IPS-18c (cell line): ENCODE data around the gene DHH.
"Not testable (repeated sequence)": the region's sequence is repeated elsewhere in the genome, so short reads cannot be mapped to it uniquely, and the experiment has no call there.

Experiments
- H3K4me3 ChIP-seq: 2 replicates; pipeline ENCODE4 v1.7.0; 2013; ENCODE audit warnings: low read depth, mild to moderate bottlenecking, low read length, moderate library complexity; ENCODE audit not compliant: insufficient read depth
- H3K9me3 ChIP-seq: one replicate; pipeline ENCODE4 v1.6.1; 2013; ENCODE audit warnings: mild to moderate bottlenecking, low read length, moderate library complexity; ENCODE audit not compliant: control insufficient read depth, insufficient read depth

DHH gene

DNA sequence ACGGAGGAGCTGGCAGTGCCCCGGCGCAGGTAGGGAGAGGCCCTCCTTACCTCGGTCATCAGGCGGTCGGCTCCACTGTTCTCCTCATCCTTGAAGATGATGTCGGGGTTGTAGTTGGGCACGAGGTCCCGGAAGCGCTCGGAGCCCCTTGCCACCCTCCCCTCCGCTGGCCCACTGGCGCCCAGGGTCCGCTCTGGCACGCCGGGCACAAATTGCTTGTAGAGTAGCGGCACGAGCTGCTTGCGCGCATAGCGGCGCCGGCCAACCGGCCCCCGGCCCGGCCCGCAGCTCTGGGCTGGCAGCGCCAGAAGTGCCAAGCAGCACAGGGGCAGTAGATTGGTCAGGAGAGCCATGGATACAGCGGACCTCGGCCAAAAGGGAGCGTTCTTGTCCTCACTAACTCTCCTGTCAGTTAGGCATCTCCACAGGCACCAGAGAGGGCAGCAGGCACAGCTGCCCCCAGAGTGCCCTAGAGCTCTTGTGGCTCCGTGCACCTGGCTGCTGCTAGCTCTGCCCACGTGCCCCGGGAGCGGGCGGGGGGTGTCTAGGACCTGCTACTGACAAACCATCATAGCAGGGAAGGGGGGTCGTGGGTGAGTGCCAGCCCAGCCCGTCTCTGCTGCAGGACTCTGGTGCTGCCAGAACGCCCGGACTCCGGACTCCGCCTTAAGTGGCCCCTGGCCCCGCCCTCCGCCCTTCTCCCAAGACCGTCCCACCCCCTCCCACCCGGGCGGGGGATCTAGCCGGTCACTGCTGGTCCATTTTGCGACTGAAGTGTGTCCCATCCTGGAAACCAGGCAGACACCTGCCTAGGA is at the start of gene DHH:
TSS of gene DHH (minus strand) at position 642 of the 815 bp plus-strand sequence. CDS start at position 353, 289 bp downstream.
- Histone ChIP-seq H3K4me3 (peak within 1 kb of the TSS; percentile 38), H3K9me3 (peaks cover 5% of the 10 kb centered on the region)

DNA sequence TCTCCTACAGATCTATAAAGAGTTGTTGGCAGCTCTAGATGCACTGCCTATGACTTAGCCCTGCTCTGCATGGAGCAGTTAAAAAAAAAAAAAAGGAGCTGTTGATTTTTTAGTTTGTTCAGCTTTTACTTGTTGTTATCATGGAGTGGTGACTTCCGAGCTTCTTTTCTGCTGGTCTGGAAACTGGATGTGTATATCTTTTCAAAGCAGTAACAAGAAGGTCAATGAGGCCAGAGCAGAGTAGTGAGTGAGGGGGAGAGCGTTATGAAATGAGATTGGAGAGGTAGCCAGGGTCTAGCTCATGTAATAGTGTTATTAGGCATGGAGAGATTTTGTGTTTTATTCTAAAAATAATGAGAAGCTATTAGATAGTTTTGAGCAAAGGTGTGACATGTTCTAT is 49.8 kb upstream of the DHH start:
- H3K9me3 ChIP-seq, result no peaks in the 10 kb centered on the region
- H3K4me3 ChIP-seq, result no peak overlapping the region

GRCh38 chr12:49138999-49139398 is 44.4 kb upstream of the DHH start:
- no peaks in the 10 kb centered on the region for H3K9me3 ChIP-seq
- H3K4me3 ChIP-seq, result no peak overlapping the region

DNA sequence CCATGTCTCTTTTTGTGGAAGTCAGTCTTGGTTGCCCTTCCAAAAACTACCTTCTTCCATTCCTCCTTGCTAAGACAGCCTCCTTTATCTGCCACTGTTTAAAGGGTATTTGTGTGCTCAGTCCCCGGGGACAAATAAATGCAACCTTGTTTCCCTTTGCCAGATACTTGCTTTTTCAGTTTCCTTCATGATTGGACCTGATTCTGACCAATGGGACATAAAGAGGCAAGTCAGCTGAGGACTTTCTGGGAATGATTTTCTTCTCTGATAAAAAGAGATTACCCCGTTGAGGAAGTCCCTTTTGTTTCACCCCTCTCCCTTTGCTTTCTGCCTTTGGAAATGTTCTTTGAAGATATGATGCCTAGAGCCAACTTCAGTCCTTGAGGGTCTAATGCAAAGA is 44.0 kb upstream of the DHH start:
- H3K9me3 ChIP-seq, result no peaks in the 10 kb centered on the region
- H3K4me3 ChIP-seq, result no peak overlapping the region

- Histone ChIP-seq H3K4me3 (no peak overlapping the region), H3K9me3 (no peaks in the 10 kb centered on the region)
These were observed 42.9 kb upstream of the DHH start for GRCh38 chr12:49137476-49137875.

DNA sequence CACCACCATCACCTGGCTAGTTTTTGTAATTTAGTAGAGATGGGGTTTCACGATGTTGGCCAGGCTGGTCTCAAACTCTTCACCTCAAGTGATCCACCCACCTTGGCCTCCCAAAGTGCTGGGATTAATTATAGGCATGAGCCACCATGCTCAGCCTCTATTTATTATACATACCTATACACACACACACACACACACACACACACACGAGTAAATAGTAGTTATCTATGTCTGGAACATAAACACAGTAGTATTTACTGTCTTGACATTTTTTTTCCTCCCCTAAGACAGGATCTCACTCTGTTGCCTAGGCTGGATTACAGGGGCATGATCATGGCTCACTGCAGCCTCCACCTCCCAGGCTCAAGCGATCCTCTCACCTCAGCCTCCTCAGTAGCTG is 42.4 kb upstream of the DHH start:
- not testable (repeated sequence) for H3K9me3 ChIP-seq, H3K4me3 ChIP-seq

DNA sequence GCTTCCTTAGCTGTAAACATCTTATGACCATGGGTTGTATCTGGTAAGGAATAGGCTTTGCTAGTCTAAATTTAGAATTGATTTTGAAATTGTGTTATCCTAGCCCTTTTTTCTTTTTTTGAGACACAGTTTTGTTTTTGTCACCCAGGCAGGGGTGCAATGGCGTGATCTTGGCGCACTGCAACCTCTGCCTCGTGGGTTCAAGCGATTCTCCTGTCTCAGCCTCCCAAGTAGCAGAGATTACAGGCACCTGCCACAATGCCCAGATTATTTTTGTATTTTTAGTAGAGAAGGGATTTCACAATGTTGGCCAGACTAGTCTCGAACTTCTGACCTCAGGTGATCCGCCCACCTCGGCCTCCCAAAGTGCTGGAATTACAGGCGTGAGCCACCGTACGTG is 39.0 kb upstream of the DHH start:
- Histone ChIP-seq H3K4me3 (no peak overlapping the region), H3K9me3 (peaks cover 5% of the 10 kb centered on the region)

GRCh38 chr12:49133014-49133413 is 38.4 kb upstream of the DHH start:
- Histone ChIP-seq H3K4me3 (no peak overlapping the region), H3K9me3 (peaks cover 5% of the 10 kb centered on the region)

DNA sequence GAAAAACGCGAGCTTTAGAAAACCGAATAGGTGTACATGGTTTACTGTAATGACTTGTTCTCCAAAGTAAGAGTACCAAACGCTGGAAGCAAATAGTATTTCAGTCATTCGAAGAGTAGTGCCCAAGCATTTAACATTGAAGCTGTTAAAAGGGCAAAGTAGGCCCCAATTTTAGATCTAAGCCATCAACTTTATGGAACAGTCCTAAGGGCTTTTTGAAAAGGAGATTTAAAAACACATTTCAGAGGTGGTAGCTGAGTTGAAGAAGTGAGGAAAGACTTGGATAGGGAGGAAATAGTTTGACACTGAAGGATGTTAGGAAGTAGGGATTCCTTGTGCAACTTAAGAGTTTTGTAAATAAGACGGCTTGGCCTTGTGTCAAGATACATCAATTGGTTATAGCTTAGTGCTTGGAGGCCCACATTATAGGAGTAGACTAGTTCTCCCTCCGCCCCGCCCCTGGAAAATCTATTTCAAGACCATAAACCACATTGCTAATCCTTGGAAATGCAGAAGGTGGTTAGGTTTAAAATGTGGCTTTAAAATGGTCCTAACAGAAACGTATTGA is 37.4 kb upstream of the DHH start:
- peaks cover 5% of the 10 kb centered on the region for H3K9me3 ChIP-seq
- peak overlapping the region; percentile 62 for H3K4me3 ChIP-seq

GRCh38 chr12:49131051-49131893 is 36.7 kb upstream of the DHH start, which contains the start of gene TUBA1B:
Gene TUBA1B, minus strand, starts transcription at chr12:49131395. Its CDS starts 95 bp downstream, at chr12:49131300.
- H3K9me3 ChIP-seq, result peaks cover 5% of the 10 kb centered on the region

DNA sequence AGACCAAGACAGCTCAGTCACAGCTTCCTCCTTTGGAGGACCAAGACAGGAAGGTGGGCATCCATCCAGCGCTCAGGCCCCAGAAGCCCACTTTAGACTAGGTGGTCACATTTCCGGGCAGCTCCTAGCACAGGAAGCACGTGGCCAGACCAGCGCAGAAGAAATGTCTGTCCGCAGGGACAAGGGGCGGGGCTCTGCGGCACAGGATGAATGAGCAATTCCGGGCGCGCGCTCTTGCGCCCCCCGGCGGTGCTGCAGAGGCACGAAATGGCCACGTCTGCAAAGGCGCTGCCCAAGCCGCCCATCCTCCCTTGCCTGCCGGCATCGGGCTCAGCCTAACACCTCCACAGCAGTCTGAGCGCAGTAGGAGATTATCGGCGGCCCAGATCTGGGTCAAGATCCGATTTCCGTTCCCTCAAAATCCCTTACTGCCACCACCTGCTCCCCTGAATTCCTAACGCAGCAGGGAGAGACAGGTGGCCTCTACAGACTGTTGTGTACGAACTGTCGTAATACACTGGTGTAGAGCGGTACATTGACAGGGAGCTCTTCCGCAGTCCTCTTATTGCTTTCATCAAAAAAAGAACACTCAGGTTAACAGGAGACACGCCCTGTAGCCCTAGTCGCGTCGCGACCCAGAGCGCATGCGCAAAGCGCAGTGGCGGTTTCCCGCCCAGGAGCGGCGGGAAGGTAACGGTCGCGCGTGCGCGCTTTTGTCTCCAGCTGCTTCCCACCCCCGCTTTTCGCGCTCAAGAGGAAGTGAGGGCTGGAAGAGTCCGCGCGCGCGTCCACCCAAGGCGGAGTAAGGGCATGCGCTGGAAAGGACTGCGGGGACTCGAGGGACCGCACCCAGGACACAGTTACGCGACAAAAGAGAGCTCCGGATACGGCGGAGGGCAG is 35.8 kb upstream of the DHH start:
- peaks cover 5% of the 10 kb centered on the region for H3K9me3 ChIP-seq

More at GRCh38 chr12:49131051-49131893, 36.7 kb upstream of the DHH start, which contains the start of gene TUBA1B:
- peak within 1 kb of the TSS; percentile 100 for H3K4me3 ChIP-seq

DNA sequence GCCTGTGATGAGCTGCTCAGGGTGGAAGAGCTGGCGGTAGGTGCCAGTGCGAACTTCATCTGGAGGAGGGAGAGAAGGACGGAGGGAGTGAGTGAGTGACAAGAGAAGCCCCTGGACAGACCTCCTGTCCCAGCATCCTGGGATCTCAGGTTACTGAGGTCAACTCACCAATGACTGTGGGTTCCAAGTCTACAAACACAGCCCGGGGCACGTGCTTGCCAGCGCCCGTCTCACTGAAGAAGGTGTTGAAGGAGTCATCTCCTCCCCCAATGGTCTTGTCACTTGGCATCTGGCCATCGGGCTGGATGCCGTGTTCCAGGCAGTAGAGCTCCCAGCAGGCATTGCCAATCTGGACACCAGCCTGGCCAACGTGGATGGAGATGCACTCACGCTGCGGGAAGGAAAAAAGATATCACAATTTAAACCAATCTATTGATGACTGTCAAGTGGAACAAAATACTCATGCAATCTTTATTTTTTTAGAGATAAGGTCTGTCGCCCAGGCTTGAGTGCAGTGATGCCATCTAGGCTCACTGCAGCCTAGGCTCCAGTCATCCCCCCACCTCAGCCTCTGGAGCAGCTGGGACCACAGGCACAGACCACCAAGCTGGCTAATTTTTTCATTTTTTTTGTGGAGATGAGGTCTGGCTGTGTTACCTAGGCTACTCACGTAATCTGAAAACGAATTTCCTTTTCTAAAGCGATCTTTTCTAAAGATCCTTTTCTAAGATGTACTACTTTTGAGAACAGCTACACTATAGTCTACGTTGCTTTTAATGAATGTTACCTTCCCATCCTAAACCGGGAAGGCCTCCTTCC is 34.9 kb upstream of the DHH start:
- Histone ChIP-seq H3K4me3 (peak overlapping the region; percentile 100), H3K9me3 (peaks cover 5% of the 10 kb centered on the region)

More for the DNA sequence above, 35.8 kb upstream of the DHH start:
- H3K4me3 ChIP-seq, result peak overlapping the region; percentile 100

GRCh38 chr12:49127971-49128370 is 33.4 kb upstream of the DHH start:
- H3K4me3 ChIP-seq, H3K9me3 ChIP-seq: not testable (repeated sequence)

- no peak overlapping the region for H3K4me3 ChIP-seq
- peaks cover 5% of the 10 kb centered on the region for H3K9me3 ChIP-seq
These were observed 32.5 kb upstream of the DHH start for GRCh38 chr12:49126852-49127763.

GRCh38 chr12:49121047-49121696 is 26.6 kb upstream of the DHH start:
- no peak overlapping the region for H3K4me3 ChIP-seq
- no peaks in the 10 kb centered on the region for H3K9me3 ChIP-seq
